ENCODE measurements around the gene DDI1. TPM values are rescaled to one million over a fixed set of nuclear protein-coding genes. Genes with fewer than 3 reads are reported as not detected.

The DDI1 gene
- total and polyA plus RNA-seq, 7 experiments from 2014 or later, result not detected

GRCh38 chr11:104076455-104076854 is 40.0 kb downstream of the DDI1 start:
- ChIA-PET POLR2A (no interaction called here), CTCF (no interaction called here)
- no peaks in the 10 kb centered on the region for H3K27me3 ChIP-seq (ENCODE audit: control insufficient read depth in 2 of 2, insufficient read depth in 2 of 2, low read length in 2 of 2)

GRCh38 chr11:104078245-104078644 is 41.8 kb downstream of the DDI1 start:
- Mint-ChIP-seq H3K4me3 (no peak overlapping the region), H3K27me3 (no peaks in the 10 kb centered on the region), H3K4me1 (no peaks in the 10 kb centered on the region), H3K36me3 (no peaks in the 10 kb centered on the region), H3K9me3 (peaks cover 0 to 1% (median 0%) of the 10 kb centered on the region in 11 donors), H3K27ac (no peak overlapping the region)
- ATAC-seq (no peak), DNase-seq (no peak)
- H3K27ac ChIP-seq (ENCODE audit: low read depth, low read length), result no peak overlapping the region
- no peaks in the 10 kb centered on the region for H3K9me3 ChIP-seq (ENCODE audit: control insufficient read depth in 2 of 3, low read length in 3 of 3)
- no peaks in the 10 kb centered on the region for H3K4me1 ChIP-seq (ENCODE audit: control insufficient read depth in 2 of 2, insufficient read depth in 2 of 2, low read length in 2 of 2)
- POLR2A ChIA-PET, result no interaction called here
- intact Hi-C loops (cut with micrococcal nuclease), result no loop called here
- H3K36me3 ChIP-seq (ENCODE audit: control insufficient read depth in 2 of 3, insufficient read depth in 3 of 3, low read length in 3 of 3), result no peaks in the 10 kb centered on the region
- H3K27me3 ChIP-seq (ENCODE audit: control insufficient read depth in 2 of 2, insufficient read depth in 2 of 2, low read length in 2 of 2), result no peaks in the 10 kb centered on the region
- no peak overlapping the region for H3K4me3 ChIP-seq (ENCODE audit: low read length)
- CTCF ChIA-PET, result interaction anchor here (0.6 kb wide), 1 partner anchor 169 kb away, joined by 3 read pairs; no protein-coding TSS in a partner anchor

More at GRCh38 chr11:104076455-104076854, 40.0 kb downstream of the DDI1 start:
- ATAC-seq (no peak), DNase-seq (no peak)
- Mint-ChIP-seq H3K9me3 (peaks cover 0 to 1% (median 0%) of the 10 kb centered on the region in 11 donors), H3K4me3 (no peak overlapping the region), H3K4me1 (no peaks in the 10 kb centered on the region), H3K27me3 (no peaks in the 10 kb centered on the region), H3K36me3 (no peaks in the 10 kb centered on the region), H3K27ac (no peak overlapping the region)
- no peak overlapping the region for H3K27ac ChIP-seq (ENCODE audit: low read depth, low read length)
- H3K36me3 ChIP-seq (ENCODE audit: control insufficient read depth in 2 of 3, insufficient read depth in 3 of 3, low read length in 3 of 3), result no peaks in the 10 kb centered on the region
- H3K4me3 ChIP-seq (ENCODE audit: low read length), result no peak overlapping the region
- no peaks in the 10 kb centered on the region for H3K4me1 ChIP-seq (ENCODE audit: control insufficient read depth in 2 of 2, insufficient read depth in 2 of 2, low read length in 2 of 2)
- no peaks in the 10 kb centered on the region for H3K9me3 ChIP-seq (ENCODE audit: control insufficient read depth in 2 of 3, low read length in 3 of 3)
- intact Hi-C loops (cut with micrococcal nuclease), result no loop called here

GRCh38 chr11:104078995-104079394 is 42.6 kb downstream of the DDI1 start:
- no peak for DNase-seq
- Mint-ChIP-seq H3K9me3 (peaks cover 0 to 1% (median 0%) of the 10 kb centered on the region in 11 donors), H3K36me3 (no peaks in the 10 kb centered on the region), H3K4me3 (no peak overlapping the region), H3K4me1 (no peaks in the 10 kb centered on the region), H3K27me3 (no peaks in the 10 kb centered on the region), H3K27ac (no peak overlapping the region)
- Histone ChIP-seq H3K4me1 (ENCODE audit: control insufficient read depth in 2 of 2, insufficient read depth in 2 of 2, low read length in 2 of 2) (no peaks in the 10 kb centered on the region), H3K36me3 (ENCODE audit: control insufficient read depth in 2 of 3, insufficient read depth in 3 of 3, low read length in 3 of 3) (no peaks in the 10 kb centered on the region), H3K27ac (ENCODE audit: low read depth, low read length) (no peak overlapping the region), H3K9me3 (ENCODE audit: control insufficient read depth in 2 of 3, low read length in 3 of 3) (no peaks in the 10 kb centered on the region), H3K4me3 (ENCODE audit: low read length) (no peak overlapping the region), H3K27me3 (ENCODE audit: control insufficient read depth in 2 of 2, insufficient read depth in 2 of 2, low read length in 2 of 2) (no peaks in the 10 kb centered on the region)
- ATAC-seq, result no peak
- ChIA-PET POLR2A (no interaction called here), CTCF (no interaction called here)
- intact Hi-C loops (cut with micrococcal nuclease), result no loop called here

- Mint-ChIP-seq H3K36me3 (no peaks in the 10 kb centered on the region), H3K4me3 (no peak overlapping the region), H3K27me3 (no peaks in the 10 kb centered on the region), H3K27ac (no peak overlapping the region), H3K4me1 (no peaks in the 10 kb centered on the region), H3K9me3 (no peaks in the 10 kb centered on the region)
- Histone ChIP-seq H3K27ac (ENCODE audit: low read depth, low read length) (no peak overlapping the region), H3K9me3 (ENCODE audit: control insufficient read depth in 2 of 3, low read length in 3 of 3) (no peaks in the 10 kb centered on the region), H3K36me3 (ENCODE audit: control insufficient read depth in 2 of 3, insufficient read depth in 3 of 3, low read length in 3 of 3) (no peaks in the 10 kb centered on the region), H3K27me3 (ENCODE audit: control insufficient read depth in 2 of 2, insufficient read depth in 2 of 2, low read length in 2 of 2) (no peaks in the 10 kb centered on the region), H3K4me1 (ENCODE audit: control insufficient read depth in 2 of 2, insufficient read depth in 2 of 2, low read length in 2 of 2) (no peaks in the 10 kb centered on the region), H3K4me3 (ENCODE audit: low read length) (no peak overlapping the region)
- DNase-seq (no peak), ATAC-seq (no peak)
- intact Hi-C loops (cut with micrococcal nuclease), result no loop called here
- CTCF ChIA-PET, result no interaction called here
- POLR2A ChIA-PET, result no interaction called here
These were observed 50.2 kb downstream of the DDI1 start for GRCh38 chr11:104086621-104087020.

Other genes with a start within 250 kb of the DDI1 start
- gene PDGFD, start 127.5 kb downstream of the DDI1 start, total RNA-seq, result 1 to 10 TPM in 1 of 5 experiments, under 1 TPM in 1, not detected in 3; 0.40 to 3.6 TPM
- gene PDGFD, start 127.5 kb downstream of the DDI1 start, polyA plus RNA-seq, result under 1 TPM; 0.05 to 0.12 TPM